B cell (primary cell): ENCODE results near the gene PALM.

Experiments used
- EZH2 ChIP-seq: IDR thresholded peaks from 2 replicates; pipeline ENCODE4 v1.6.1; 2012; ENCODE audit warnings: borderline replicate concordance, low read depth, mild to moderate bottlenecking, moderate library complexity, low read length; ENCODE audit not compliant: insufficient read depth, poor library complexity, severe bottlenecking
- TF ChIP-seq, protein P1 (sequence below): fragments of 200-600 bp; IDR thresholded peaks from one replicate; pipeline ENCODE4 v1.8.0; 2022; ENCODE audit warnings: antibody characterized with exemption, mild to moderate bottlenecking

DNA sequence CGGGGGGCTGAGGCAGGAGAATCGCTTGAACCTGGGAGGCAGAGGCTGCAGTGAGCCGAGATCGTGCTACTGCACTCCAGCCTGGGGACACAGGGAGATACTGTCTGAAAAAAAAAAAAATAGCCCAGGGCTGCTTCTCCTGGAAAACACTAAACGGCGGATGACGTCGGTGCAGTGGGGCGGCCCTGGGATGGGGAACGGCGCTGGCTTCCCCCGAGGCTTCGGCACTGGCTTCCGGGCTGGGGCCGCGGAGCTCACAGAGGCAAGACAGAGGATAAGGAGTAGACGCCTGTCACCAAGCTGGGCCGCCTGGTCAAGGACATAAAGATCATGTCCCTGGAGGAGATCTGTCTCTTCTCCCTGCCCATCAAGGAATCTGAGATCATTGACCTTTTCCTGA is 18.5 kb upstream of the PALM start:
- TF ChIP-seq, protein P1, sequence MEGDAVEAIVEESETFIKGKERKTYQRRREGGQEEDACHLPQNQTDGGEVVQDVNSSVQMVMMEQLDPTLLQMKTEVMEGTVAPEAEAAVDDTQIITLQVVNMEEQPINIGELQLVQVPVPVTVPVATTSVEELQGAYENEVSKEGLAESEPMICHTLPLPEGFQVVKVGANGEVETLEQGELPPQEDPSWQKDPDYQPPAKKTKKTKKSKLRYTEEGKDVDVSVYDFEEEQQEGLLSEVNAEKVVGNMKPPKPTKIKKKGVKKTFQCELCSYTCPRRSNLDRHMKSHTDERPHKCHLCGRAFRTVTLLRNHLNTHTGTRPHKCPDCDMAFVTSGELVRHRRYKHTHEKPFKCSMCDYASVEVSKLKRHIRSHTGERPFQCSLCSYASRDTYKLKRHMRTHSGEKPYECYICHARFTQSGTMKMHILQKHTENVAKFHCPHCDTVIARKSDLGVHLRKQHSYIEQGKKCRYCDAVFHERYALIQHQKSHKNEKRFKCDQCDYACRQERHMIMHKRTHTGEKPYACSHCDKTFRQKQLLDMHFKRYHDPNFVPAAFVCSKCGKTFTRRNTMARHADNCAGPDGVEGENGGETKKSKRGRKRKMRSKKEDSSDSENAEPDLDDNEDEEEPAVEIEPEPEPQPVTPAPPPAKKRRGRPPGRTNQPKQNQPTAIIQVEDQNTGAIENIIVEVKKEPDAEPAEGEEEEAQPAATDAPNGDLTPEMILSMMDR, result no peak
- TF ChIP-seq EZH2, result no peak
